Hematopoietic multipotent progenitor cell treated with erythropoietin and hydrocortisone succinate and interleukin-3 and kit ligand, for 17 days (in vitro differentiated cells): Measurements from ENCODE around the gene PSMD1.
"Not testable (repeated sequence)": the region's sequence is repeated elsewhere in the genome, so short reads cannot be mapped to it uniquely, and the experiment has no call there.

Experiments
- DNase-seq: peaks from one replicate; pipeline ENCODE4 v3.0.0-alpha.2; 2015; ENCODE audit warnings: low spot score

PSMD1 gene

GRCh38 chr2:231058761-231059550 is 2.3 kb downstream of the PSMD1 start:
- DNase-seq = no peak

- DNase-seq = no peak
Observed at GRCh38 chr2:231059756-231060155, 3.1 kb downstream of the PSMD1 start.

GRCh38 chr2:231062776-231063175 is 6.1 kb downstream of the PSMD1 start:
- DNase-seq = no peak

DNA sequence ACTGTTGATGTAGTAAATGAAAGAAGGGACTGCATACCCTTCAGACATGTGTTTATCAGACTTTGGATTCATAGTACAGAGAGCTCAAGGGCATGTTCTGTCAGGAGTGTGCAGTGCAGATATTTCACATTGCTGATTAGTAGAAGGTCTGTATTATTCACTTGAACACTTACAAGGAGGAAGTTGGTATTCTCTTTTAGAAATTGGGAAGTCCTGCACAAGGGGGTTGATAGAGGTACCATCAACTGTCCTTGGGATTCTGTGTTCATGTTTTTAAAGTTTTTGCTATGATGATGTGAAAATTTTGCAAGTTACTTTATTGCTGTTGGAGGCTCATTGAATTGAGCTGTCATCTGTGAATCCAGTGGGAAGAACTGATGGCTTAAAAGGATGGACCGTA is 6.7 kb downstream of the PSMD1 start:
- no peak for DNase-seq

GRCh38 chr2:231065966-231066365 is 9.3 kb downstream of the PSMD1 start:
- no peak for DNase-seq

GRCh38 chr2:231067531-231067930 is 10.9 kb downstream of the PSMD1 start:
- DNase-seq = not testable (repeated sequence)

- no peak for DNase-seq
Observed at GRCh38 chr2:231068525-231069222, 12.0 kb downstream of the PSMD1 start.

- DNase-seq = no peak
Observed at GRCh38 chr2:231069379-231070054, 12.8 kb downstream of the PSMD1 start.

DNA sequence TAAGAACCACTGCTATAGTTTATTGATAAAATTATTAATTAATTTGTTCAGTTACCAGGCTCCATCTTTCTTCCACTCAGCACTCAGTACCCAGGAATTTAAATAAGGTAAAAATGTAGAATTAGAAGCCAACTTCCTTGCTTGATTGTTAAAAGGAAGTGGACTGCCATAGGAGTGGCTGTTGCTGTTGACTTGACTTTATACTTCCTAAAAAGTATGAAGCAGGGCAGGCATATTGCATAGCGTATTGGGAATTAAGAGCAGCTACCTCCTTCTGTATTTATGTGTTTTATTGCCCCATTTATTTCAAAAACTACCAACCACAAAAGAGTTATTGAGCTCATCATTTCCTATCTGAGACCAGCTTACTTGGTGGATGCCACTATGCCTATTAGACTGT is 27.9 kb downstream of the PSMD1 start:
- no peak for DNase-seq

GRCh38 chr2:231088754-231089153 is 32.1 kb downstream of the PSMD1 start:
- no peak for DNase-seq

DNA sequence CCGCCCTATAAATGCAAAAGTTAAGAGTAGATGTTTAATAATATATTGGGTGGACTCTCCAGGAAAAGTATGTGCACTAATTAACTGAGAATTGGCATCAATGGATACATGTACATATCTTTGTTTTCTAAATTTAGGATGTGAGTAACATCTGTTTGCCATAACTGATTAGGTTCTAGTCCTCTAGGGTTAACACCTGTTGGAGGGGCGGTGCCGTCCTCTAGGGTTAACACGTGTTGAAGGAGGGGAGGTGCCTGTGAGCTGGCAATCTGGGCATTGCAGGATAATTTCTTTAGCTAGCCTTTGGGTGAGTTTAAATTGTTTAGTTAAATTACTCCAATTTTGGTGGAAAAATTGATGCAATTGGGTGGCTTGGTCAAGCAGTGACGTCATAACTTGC is 37.3 kb downstream of the PSMD1 start:
- DNase-seq = no peak

GRCh38 chr2:231094736-231095346 is 38.2 kb downstream of the PSMD1 start:
- DNase-seq = no peak

GRCh38 chr2:231099918-231100317 is 43.3 kb downstream of the PSMD1 start:
- no peak for DNase-seq

- DNase-seq = not testable (repeated sequence)
Observed at GRCh38 chr2:231100321-231100720, 43.7 kb downstream of the PSMD1 start.

GRCh38 chr2:231100990-231101389 is 44.3 kb downstream of the PSMD1 start:
- no peak for DNase-seq

GRCh38 chr2:231102772-231103171 is 46.1 kb downstream of the PSMD1 start:
- no peak for DNase-seq

GRCh38 chr2:231104115-231104713 is 47.5 kb downstream of the PSMD1 start:
- peak; percentile 67 for DNase-seq

DNA sequence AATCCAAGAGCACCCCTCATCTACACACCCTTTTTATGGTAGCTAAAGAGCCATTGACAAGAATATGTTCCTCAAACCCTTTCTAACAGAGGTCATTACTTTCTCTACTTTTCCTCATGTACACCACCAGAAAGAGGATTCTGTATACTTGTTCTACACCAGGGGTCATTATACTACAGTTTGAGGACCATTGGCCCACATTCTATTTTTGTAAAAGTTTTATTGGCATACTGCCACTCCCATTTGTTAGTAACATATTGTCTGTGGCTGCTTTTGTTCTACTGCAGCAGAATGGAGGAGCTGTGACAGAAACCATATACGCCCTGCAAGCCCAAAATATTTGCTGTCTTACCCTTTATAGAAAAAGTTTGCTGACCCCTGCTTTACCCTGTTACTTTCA is 53.9 kb downstream of the PSMD1 start:
- DNase-seq = no peak

GRCh38 chr2:231111987-231112386 is 55.3 kb downstream of the PSMD1 start:
- no peak for DNase-seq

DNA sequence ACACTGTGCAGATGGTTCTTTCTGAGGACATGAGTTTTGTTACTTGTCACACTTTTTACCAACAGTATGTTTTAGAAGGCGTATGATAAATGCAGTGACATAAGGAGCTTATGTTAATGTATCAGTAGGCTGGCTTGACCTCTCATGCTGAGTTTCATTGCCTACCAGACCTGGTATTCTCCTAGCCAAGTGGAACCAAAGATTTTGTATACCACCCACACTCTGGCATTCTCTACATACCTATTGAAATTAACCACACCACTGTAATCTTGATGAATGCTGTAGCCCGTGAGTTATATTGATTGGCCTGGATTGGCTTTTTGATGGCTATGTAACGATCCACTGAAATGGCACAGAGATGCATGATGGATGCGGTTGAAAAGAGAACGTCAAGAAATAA is 56.8 kb downstream of the PSMD1 start:
- DNase-seq = no peak

- no peak for DNase-seq
Observed at GRCh38 chr2:231115651-231116050, 59.0 kb downstream of the PSMD1 start.

GRCh38 chr2:231117148-231117547 is 60.5 kb downstream of the PSMD1 start:
- DNase-seq = no peak
